Mesodermal cell (in vitro differentiated cells): ENCODE data around the gene CSPG4.
A peak's percentile ranks its signal among the peaks of the same experiment; 100 is the strongest.
"Not testable (repeated sequence)": the region's sequence is repeated elsewhere in the genome, so short reads cannot be mapped to it uniquely, and the experiment has no call there.

Experiments
- H3K27ac ChIP-seq: 2 replicates; pipeline ENCODE4 v1.7.0; 2013; ENCODE audit warnings: mild to moderate bottlenecking, low read depth, low read length, moderate library complexity; ENCODE audit not compliant: severe bottlenecking
- H3K36me3 ChIP-seq: 2 replicates; pipeline ENCODE4 v1.7.1; 2013; ENCODE audit warnings: mild to moderate bottlenecking, low read length, moderate library complexity; ENCODE audit not compliant: control insufficient read depth, insufficient read depth
- H3K4me1 ChIP-seq: one replicate; pipeline ENCODE4 v1.7.1; 2013; ENCODE audit warnings: mild to moderate bottlenecking, low read length; ENCODE audit not compliant: insufficient read depth, control insufficient read depth, poor library complexity, severe bottlenecking
- H3K4me3 ChIP-seq: 2 replicates; pipeline ENCODE4 v1.7.0; 2013; ENCODE audit warnings: low read length, control low read depth, mild to moderate bottlenecking; ENCODE audit not compliant: insufficient read depth, poor library complexity, severe bottlenecking; ENCODE audit errors: extremely low read depth
- H3K9me3 ChIP-seq: 2 replicates; pipeline ENCODE4 v1.7.1; 2013; ENCODE audit warnings: mild to moderate bottlenecking, low read length, moderate library complexity; ENCODE audit not compliant: control insufficient read depth
- WGBS, 2 experiments: methylation state at CpG; one replicate each; pipeline ENCODE4 v1.1.5; 2013; ENCODE audit warnings: missing lambda C conversion rate in 2 of 2; ENCODE audit not compliant: insufficient coverage in 2 of 2; 5-methylcytosine and 5-hydroxymethylcytosine counted together

CSPG4 gene

GRCh38 chr15:75711495-75711894 is 1.2 kb downstream of the CSPG4 start:
- Histone ChIP-seq H3K4me1 (peaks cover 14% of the 10 kb centered on the region), H3K4me3 (peak overlapping the region; percentile 50)
- not testable (repeated sequence) for H3K27ac ChIP-seq, H3K9me3 ChIP-seq, H3K36me3 ChIP-seq
- WGBS, 2 experiments, result 72 to 79% methylated on average over 4 to 5 of the region's 7 CpGs

- not testable (repeated sequence) for H3K27ac ChIP-seq, H3K9me3 ChIP-seq, H3K4me3 ChIP-seq, H3K36me3 ChIP-seq
- WGBS, 2 experiments, result 94% methylated on average over 3 of the region's 5 CpGs; no CpG with 5 or more reads in 1 of the 2 experiments
- peaks cover 20% of the 10 kb centered on the region for H3K4me1 ChIP-seq
Observed at GRCh38 chr15:75710874-75711273, 1.8 kb downstream of the CSPG4 start.

- not testable (repeated sequence) for H3K36me3 ChIP-seq, H3K27ac ChIP-seq, H3K4me3 ChIP-seq, H3K9me3 ChIP-seq
- H3K4me1 ChIP-seq, result peaks cover 29% of the 10 kb centered on the region
- WGBS, 2 experiments, result 63 to 92% methylated on average over 4 to 6 of the region's 15 CpGs
Observed at GRCh38 chr15:75709458-75709857, 3.2 kb downstream of the CSPG4 start.

- H3K4me1 ChIP-seq, result peaks cover 35% of the 10 kb centered on the region
- peaks cover 4% of the 10 kb centered on the region for H3K36me3 ChIP-seq
Observed at GRCh38 chr15:75706682-75706954, 6.0 kb downstream of the CSPG4 start.

GRCh38 chr15:75705854-75706681 is 6.6 kb downstream of the CSPG4 start:
- WGBS, 2 experiments, result 86 to 94% methylated on average over 6 to 9 of the region's 14 CpGs
- Histone ChIP-seq H3K4me3 (no peak overlapping the region), H3K9me3 (no peaks in the 10 kb centered on the region), H3K27ac (peak overlapping the region; percentile 66), H3K4me1 (peaks cover 39% of the 10 kb centered on the region), H3K36me3 (peaks cover 4% of the 10 kb centered on the region)

More at GRCh38 chr15:75706682-75706954, 6.0 kb downstream of the CSPG4 start:
- Histone ChIP-seq H3K9me3 (no peaks in the 10 kb centered on the region), H3K4me3 (no peak overlapping the region), H3K27ac (no peak overlapping the region)
- 86 to 100% methylated on average over 1 of the region's 2 CpGs for WGBS, 2 experiments

GRCh38 chr15:75705375-75705774 is 7.3 kb downstream of the CSPG4 start:
- not testable (repeated sequence) for H3K9me3 ChIP-seq, H3K4me3 ChIP-seq, H3K36me3 ChIP-seq
- Histone ChIP-seq H3K4me1 (peaks cover 46% of the 10 kb centered on the region), H3K27ac (peak overlapping the region; percentile 66)
- WGBS, 2 experiments, result 81 to 93% methylated on average over 3 of the region's 5 CpGs

GRCh38 chr15:75704618-75705017 is 8.0 kb downstream of the CSPG4 start:
- peak overlapping the region; percentile 64 for H3K27ac ChIP-seq
- 80 to 100% methylated on average over 2 of the region's 9 CpGs for WGBS, 2 experiments
- H3K4me1 ChIP-seq, result peaks cover 50% of the 10 kb centered on the region
- H3K36me3 ChIP-seq, result peaks cover 4% of the 10 kb centered on the region
- no peaks in the 10 kb centered on the region for H3K9me3 ChIP-seq
- H3K4me3 ChIP-seq, result no peak overlapping the region

GRCh38 chr15:75704263-75704615 is 8.4 kb downstream of the CSPG4 start:
- Histone ChIP-seq H3K4me3 (no peak overlapping the region), H3K27ac (peak overlapping the region; percentile 64), H3K9me3 (no peaks in the 10 kb centered on the region), H3K36me3 (peaks cover 4% of the 10 kb centered on the region), H3K4me1 (peaks cover 54% of the 10 kb centered on the region)
- 95 to 96% methylated on average over 6 of the region's 6 CpGs for WGBS, 2 experiments

- Histone ChIP-seq H3K27ac (peak overlapping the region; percentile 64), H3K4me1 (peaks cover 54% of the 10 kb centered on the region)
- H3K36me3 ChIP-seq, H3K9me3 ChIP-seq, H3K4me3 ChIP-seq: not testable (repeated sequence)
- 90% methylated on average over 5 of the region's 18 CpGs; no CpG with 5 or more reads in 1 of the 2 experiments for WGBS, 2 experiments
Observed at GRCh38 chr15:75703440-75704262, 9.0 kb downstream of the CSPG4 start.

- 76% methylated on average over 2 of the region's 6 CpGs; no CpG with 5 or more reads in 1 of the 2 experiments for WGBS, 2 experiments
- Histone ChIP-seq H3K4me3 (no peak overlapping the region), H3K4me1 (peaks cover 56% of the 10 kb centered on the region), H3K36me3 (peaks cover 4% of the 10 kb centered on the region), H3K27ac (no peak overlapping the region), H3K9me3 (no peaks in the 10 kb centered on the region)
Observed at GRCh38 chr15:75702436-75702835, 10.2 kb downstream of the CSPG4 start.
